ENCODE results near the gene PARD3B.

Gene PARD3B

DNA sequence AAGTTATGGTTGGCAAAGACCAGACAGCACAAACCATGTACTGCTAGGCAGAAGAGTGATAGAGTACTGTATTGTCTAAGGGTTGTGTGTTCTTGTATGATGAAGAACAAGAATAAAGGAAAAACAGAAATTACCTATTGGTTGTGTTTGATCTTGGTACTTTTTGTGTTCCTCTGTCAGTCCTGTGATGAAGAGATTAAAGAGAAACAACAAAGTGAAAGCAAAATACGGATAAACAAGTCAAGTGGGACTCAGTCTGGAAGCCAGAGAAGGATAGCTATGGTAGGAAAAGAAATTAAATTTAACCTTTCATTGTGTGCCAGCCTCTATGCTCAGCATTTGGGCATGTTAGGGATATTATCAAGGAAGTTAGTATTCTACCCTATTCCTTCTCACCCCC, 413.1 kb downstream of the PARD3B start:
- no peak overlapping the region for H3K4me3 ChIP-seq (ENCODE audit: low read depth, low read length)

GRCh38 chr2:204964414-204964813, 419.1 kb downstream of the PARD3B start:
- in situ Hi-C loops (cut with HindIII; ENCODE audit: low pct_ligation_motif_present, low sequenced_read_pairs) = no loop called here
- Histone ChIP-seq H3K27me3 (replicated peaks) (no peaks in the 10 kb centered on the region), H3K36me3 (replicated peaks) (no peaks in the 10 kb centered on the region), H3K4me3 (ENCODE audit: low read depth, low read length) (no peak overlapping the region), H3K27ac (no peak overlapping the region)
- TF ChIP-seq, protein P1, sequence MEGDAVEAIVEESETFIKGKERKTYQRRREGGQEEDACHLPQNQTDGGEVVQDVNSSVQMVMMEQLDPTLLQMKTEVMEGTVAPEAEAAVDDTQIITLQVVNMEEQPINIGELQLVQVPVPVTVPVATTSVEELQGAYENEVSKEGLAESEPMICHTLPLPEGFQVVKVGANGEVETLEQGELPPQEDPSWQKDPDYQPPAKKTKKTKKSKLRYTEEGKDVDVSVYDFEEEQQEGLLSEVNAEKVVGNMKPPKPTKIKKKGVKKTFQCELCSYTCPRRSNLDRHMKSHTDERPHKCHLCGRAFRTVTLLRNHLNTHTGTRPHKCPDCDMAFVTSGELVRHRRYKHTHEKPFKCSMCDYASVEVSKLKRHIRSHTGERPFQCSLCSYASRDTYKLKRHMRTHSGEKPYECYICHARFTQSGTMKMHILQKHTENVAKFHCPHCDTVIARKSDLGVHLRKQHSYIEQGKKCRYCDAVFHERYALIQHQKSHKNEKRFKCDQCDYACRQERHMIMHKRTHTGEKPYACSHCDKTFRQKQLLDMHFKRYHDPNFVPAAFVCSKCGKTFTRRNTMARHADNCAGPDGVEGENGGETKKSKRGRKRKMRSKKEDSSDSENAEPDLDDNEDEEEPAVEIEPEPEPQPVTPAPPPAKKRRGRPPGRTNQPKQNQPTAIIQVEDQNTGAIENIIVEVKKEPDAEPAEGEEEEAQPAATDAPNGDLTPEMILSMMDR (IDR thresholded peaks at IDR 0.05; ENCODE audit: low read depth, low read length, missing control alignments) = no peak
- no peak for DNase-seq

More for the DNA sequence above, 413.1 kb downstream of the PARD3B start:
- H3K27me3 ChIP-seq (replicated peaks) = no peaks in the 10 kb centered on the region
- H3K27ac ChIP-seq = no peak overlapping the region
- H3K36me3 ChIP-seq (replicated peaks) = no peaks in the 10 kb centered on the region
- DNase-seq = no peak
- in situ Hi-C loops (cut with HindIII; ENCODE audit: low pct_ligation_motif_present, low sequenced_read_pairs) = no loop called here
- TF ChIP-seq, protein P1 (IDR thresholded peaks at IDR 0.05; ENCODE audit: low read depth, low read length, missing control alignments) = no peak

- Histone ChIP-seq H3K36me3 (replicated peaks) (no peaks in the 10 kb centered on the region), H3K4me3 (ENCODE audit: low read depth, low read length) (no peak overlapping the region), H3K27me3 (replicated peaks) (no peaks in the 10 kb centered on the region), H3K27ac (no peak overlapping the region)
- TF ChIP-seq, protein P1 (IDR thresholded peaks at IDR 0.05; ENCODE audit: low read depth, low read length, missing control alignments) = no peak
- in situ Hi-C loops (cut with HindIII; ENCODE audit: low pct_ligation_motif_present, low sequenced_read_pairs) = no loop called here
- no peak for DNase-seq
These were observed 421.0 kb downstream of the PARD3B start for GRCh38 chr2:204966245-204966644.

- TF ChIP-seq, protein P1 (IDR thresholded peaks at IDR 0.05; ENCODE audit: low read depth, low read length, missing control alignments) = no peak
- no peak overlapping the region for H3K27ac ChIP-seq
- no peaks in the 10 kb centered on the region for H3K27me3 ChIP-seq (replicated peaks)
- H3K4me3 ChIP-seq (ENCODE audit: low read depth, low read length) = no peak overlapping the region
- H3K36me3 ChIP-seq (replicated peaks) = no peaks in the 10 kb centered on the region
- in situ Hi-C loops (cut with HindIII; ENCODE audit: low pct_ligation_motif_present, low sequenced_read_pairs) = no loop called here
- no peak for DNase-seq
These were observed 422.1 kb downstream of the PARD3B start for GRCh38 chr2:204967199-204967960.

DNA sequence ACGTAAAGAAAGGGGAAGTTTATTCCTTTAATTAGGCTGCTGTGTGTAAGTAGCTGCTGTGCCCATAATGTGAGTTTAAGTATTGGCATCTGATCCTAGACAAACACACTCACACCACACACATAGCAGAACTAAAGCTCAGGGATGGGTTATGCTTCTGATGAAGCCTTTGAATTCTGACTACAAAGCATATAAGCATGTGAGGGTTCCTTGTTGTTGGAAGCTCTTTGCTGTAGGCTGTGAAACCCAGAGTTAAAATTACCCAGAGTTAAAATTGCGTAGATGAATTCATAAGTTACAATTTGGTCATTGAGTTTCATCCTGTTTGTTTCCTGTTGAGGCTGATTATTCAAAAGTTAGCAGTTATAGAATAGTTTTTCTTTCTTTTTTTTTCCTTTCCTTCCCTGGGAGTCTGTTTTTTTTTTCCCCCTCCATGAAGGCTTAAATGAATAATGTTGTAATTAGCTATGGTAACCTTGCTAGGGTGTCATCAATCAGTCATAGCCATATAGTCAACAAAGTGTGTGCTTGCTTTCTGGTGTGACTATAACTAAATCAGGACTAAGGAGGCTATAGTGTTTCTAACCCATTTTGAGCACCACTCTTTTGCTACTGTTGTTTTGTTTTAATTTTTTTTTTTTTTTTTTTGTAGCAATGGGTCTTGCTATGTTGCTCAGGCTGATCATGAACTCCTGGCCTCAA, 426.1 kb downstream of the PARD3B start:
- no peaks in the 10 kb centered on the region for H3K27me3 ChIP-seq (replicated peaks)
- TF ChIP-seq, protein P1 (IDR thresholded peaks at IDR 0.05; ENCODE audit: low read depth, low read length, missing control alignments) = no peak
- in situ Hi-C loops (cut with HindIII; ENCODE audit: low pct_ligation_motif_present, low sequenced_read_pairs) = no loop called here
- DNase-seq = no peak
- H3K36me3 ChIP-seq (replicated peaks) = no peaks in the 10 kb centered on the region
- no peak overlapping the region for H3K4me3 ChIP-seq (ENCODE audit: low read depth, low read length)
- H3K27ac ChIP-seq = no peak overlapping the region

All from brain microvascular endothelial cell (primary cell).